H1 (cell line): Measurements from ENCODE around the gene KIAA0319L. TPM values are rescaled to one million over a fixed set of nuclear protein-coding genes. Genes with fewer than 3 reads are reported as not detected.

Experiments used
- CTCF ChIA-PET: fragments of 300-600 bp; sonication (Branson Sonifier 250); formaldehyde crosslinking; loops from one replicate; lab custom pipeline; 2021; ENCODE audit not compliant: partially characterized antibody; lab: Charles Lee
- POLR2A ChIA-PET: fragments of 300-600 bp; sonication (Branson Sonifier 250); formaldehyde crosslinking; loops from one replicate; lab custom pipeline; 2021; ENCODE audit warnings: inconsistent platforms; ENCODE audit not compliant: partially characterized antibody; lab: Charles Lee
- DNase-seq, 2 experiments: peaks; one replicate each; pipeline versions ENCODE4 v3.0.0 to v3.0.0-alpha.2; 2010 to 2022; ENCODE audit warnings: low spot score in 2 of 2, low read depth in 1 of 2, mixed read lengths in 1 of 2
- FAIRE-seq: peaks from 2 replicates; lab custom pipeline; 2011; peaks lifted over from hg19 to GRCh38; lab: Jason Lieb, UNC
- H2AFZ ChIP-seq: 2 replicates; pipeline ENCODE4 v1.8.1; 2012; ENCODE audit warnings: low read length, inconsistent platforms
- H2AK5ac ChIP-seq: 2 replicates; pipeline ENCODE4 v1.6.1; 2013; ENCODE audit warnings: low read depth, low read length
- H2BK120ac ChIP-seq: replicated peaks from 2 replicates; pipeline ENCODE3; 2013; ENCODE audit warnings: low read depth, low read length, inconsistent platforms
- H2BK12ac ChIP-seq: 2 replicates; pipeline ENCODE4 v1.6.1; 2013; ENCODE audit warnings: low read depth, low read length
- H2BK15ac ChIP-seq: 2 replicates; pipeline ENCODE4 v1.6.1; 2013; ENCODE audit warnings: low read length
- H2BK20ac ChIP-seq: 2 replicates; pipeline ENCODE4 v1.6.1; 2013; ENCODE audit warnings: low read length
- H2BK5ac ChIP-seq: 2 replicates; pipeline ENCODE4 v1.6.1; 2013; ENCODE audit warnings: low read depth, low read length
- H3K14ac ChIP-seq: 2 replicates; pipeline ENCODE4 v1.6.1; 2013; ENCODE audit warnings: inconsistent platforms; ENCODE audit not compliant: insufficient read length
- H3K18ac ChIP-seq: 2 replicates; pipeline ENCODE4 v1.6.1; 2013; ENCODE audit warnings: low read length; ENCODE audit errors: extremely low read depth
- H3K23ac ChIP-seq: 2 replicates; pipeline ENCODE4 v1.6.1; 2013; ENCODE audit warnings: inconsistent platforms; ENCODE audit not compliant: insufficient read length
- H3K23me2 ChIP-seq: 2 replicates; pipeline ENCODE4 v1.6.1; 2013; ENCODE audit warnings: low read depth, low read length
- H3K27ac ChIP-seq: 2 replicates; pipeline ENCODE4 v1.6.1; 2011; ENCODE audit warnings: low read depth, low read length, inconsistent platforms
- H3K27me3 ChIP-seq, 4 experiments: replicated peaks in 1 of 4; 1 replicate in 1 of 4; 2 replicates in 3 of 4; pipeline versions ENCODE4 v1.6.1 to v1.8.1; 2011 to 2013; ENCODE audit warnings: low read length in 3 of 4, mild to moderate bottlenecking in 3 of 4, inconsistent platforms in 2 of 4, mixed read lengths in 2 of 4, moderate library complexity in 1 of 4; ENCODE audit not compliant: control insufficient read depth in 3 of 4, insufficient read depth in 3 of 4; ENCODE audit errors: extremely low read depth in 1 of 4
- H3K36me3 ChIP-seq, 4 experiments: 2 replicates each; pipeline versions ENCODE4 v1.6.1 to v1.8.1; 2011 to 2013; ENCODE audit warnings: mild to moderate bottlenecking in 4 of 4, low read length in 3 of 4, moderate library complexity in 2 of 4, control low read depth in 1 of 4, inconsistent platforms in 1 of 4; ENCODE audit not compliant: insufficient read depth in 4 of 4, control insufficient read depth in 2 of 4
- H3K4ac ChIP-seq: replicated peaks from 2 replicates; pipeline ENCODE3; 2013; ENCODE audit warnings: low read length, low read depth, mixed read lengths, inconsistent platforms; ENCODE audit not compliant: insufficient read length
- H3K4me1 ChIP-seq, 4 experiments: replicated peaks in 1 of 4; 1 replicate in 1 of 4; 2 replicates in 3 of 4; pipeline versions ENCODE4 v1.6.1 to v1.8.1; 2011 to 2013; ENCODE audit warnings: low read length in 3 of 4, inconsistent platforms in 2 of 4, mixed read lengths in 1 of 4; ENCODE audit not compliant: insufficient read depth in 4 of 4, control insufficient read depth in 3 of 4
- H3K4me2 ChIP-seq, 2 experiments: 2 replicates each; pipeline versions ENCODE4 v1.6.1 to v1.8.1; 2011 to 2013; ENCODE audit warnings: low read depth in 2 of 2, low read length in 2 of 2, control low read depth in 1 of 2, inconsistent platforms in 1 of 2, mild to moderate bottlenecking in 1 of 2; ENCODE audit not compliant: insufficient read depth in 1 of 2
- H3K4me3 ChIP-seq, 4 experiments: fragments of 200-600, 300-600 bp in 1 of 4; sonication (generic), shearing (Covaris generic), sonication (Bioruptor Twin) in 1 of 4; 2 replicates each; pipeline versions ENCODE4 v1.5.1 to v1.8.1; 2011 to 2016; ENCODE audit warnings: low read length in 4 of 4, low read depth in 3 of 4, control low read depth in 2 of 4, inconsistent platforms in 2 of 4, mild to moderate bottlenecking in 2 of 4, mixed read lengths in 1 of 4, moderate library complexity in 1 of 4; ENCODE audit not compliant: insufficient read depth in 2 of 4; ENCODE audit errors: extremely low read depth in 1 of 4
- H3K56ac ChIP-seq: replicated peaks from 2 replicates; pipeline ENCODE3; 2013; ENCODE audit warnings: low read depth, mild to moderate bottlenecking, mixed read lengths, low read length, inconsistent platforms; ENCODE audit not compliant: insufficient read length
- H3K79me1 ChIP-seq: 2 replicates; pipeline ENCODE4 v1.6.1; 2013; ENCODE audit warnings: low read depth, low read length, control low read depth
- H3K79me2 ChIP-seq, 2 experiments: 2 replicates each; pipeline versions ENCODE4 v1.6.1 to v1.8.1; 2012 to 2013; ENCODE audit warnings: low read length in 2 of 2, mild to moderate bottlenecking in 2 of 2, inconsistent platforms in 1 of 2; ENCODE audit not compliant: insufficient read depth in 2 of 2, control insufficient read depth in 1 of 2
- H3K9ac ChIP-seq, 4 experiments: replicated peaks in 1 of 4; 1 replicate in 1 of 4; 2 replicates in 3 of 4; pipeline versions ENCODE4 v1.6.1 to v1.8.1; 2011 to 2013; ENCODE audit warnings: low read depth in 3 of 4, low read length in 3 of 4, control low read depth in 2 of 4, mild to moderate bottlenecking in 2 of 4, moderate library complexity in 2 of 4, inconsistent platforms in 1 of 4; ENCODE audit errors: extremely low read depth in 1 of 4
- H3K9me3 ChIP-seq, 2 experiments: 2 replicates each; pipeline versions ENCODE4 v1.6.1 to v1.8.1; 2012 to 2013; ENCODE audit warnings: mild to moderate bottlenecking in 2 of 2, moderate library complexity in 2 of 2, control low read depth in 1 of 2, inconsistent platforms in 1 of 2, low read depth in 1 of 2, low read length in 1 of 2, mixed read lengths in 1 of 2; ENCODE audit not compliant: insufficient read depth in 2 of 2
- H4K20me1 ChIP-seq, 2 experiments: replicated peaks in 1 of 2; 2 replicates each; pipeline versions ENCODE3 to v1.8.1; 2011 to 2013; ENCODE audit warnings: inconsistent platforms in 2 of 2, low read length in 2 of 2, mild to moderate bottlenecking in 1 of 2; ENCODE audit not compliant: insufficient read depth in 2 of 2, control insufficient read depth in 1 of 2
- H4K5ac ChIP-seq: 2 replicates; pipeline ENCODE4 v1.6.1; 2013; ENCODE audit warnings: low read length, low read depth, mixed read lengths, inconsistent platforms; ENCODE audit not compliant: insufficient read length
- H4K8ac ChIP-seq: 2 replicates; pipeline ENCODE4 v1.8.0; 2013; ENCODE audit warnings: mild to moderate bottlenecking, moderate library complexity, low read length, inconsistent platforms; ENCODE audit not compliant: insufficient read depth; ENCODE audit errors: extremely low read depth
- H4K91ac ChIP-seq: replicated peaks from 2 replicates; pipeline ENCODE3; 2013; ENCODE audit warnings: low read length, mixed read lengths, inconsistent platforms; ENCODE audit not compliant: insufficient read length
- BACH1 ChIP-seq: IDR thresholded peaks from 2 replicates; pipeline ENCODE4 v1.6.1; 2012; ENCODE audit warnings: low read length, improper control_type of control experiment
- JUN ChIP-seq: IDR thresholded peaks from 2 replicates; pipeline ENCODE4 v1.6.1; 2011; ENCODE audit warnings: low read depth, mild to moderate bottlenecking, improper control_type of control experiment, low read length
- NANOG ChIP-seq: IDR thresholded peaks from 2 replicates; pipeline ENCODE4 v1.6.1; 2011; ENCODE audit warnings: low read length, low read depth, mild to moderate bottlenecking, inconsistent platforms; ENCODE audit not compliant: insufficient read depth, poor library complexity, severe bottlenecking
- PHF8 ChIP-seq: fragments of 200-600 bp; sonication (generic); conservative IDR thresholded peaks from 2 replicates; pipeline ENCODE4 v1.7.1; 2012; ENCODE audit warnings: low read depth, mild to moderate bottlenecking, inconsistent platforms, low read length, moderate library complexity
- SUZ12 ChIP-seq: fragments of 200-600 bp; sonication (generic); IDR thresholded peaks from 2 replicates; pipeline ENCODE4 v1.6.1; 2012; ENCODE audit warnings: mild to moderate bottlenecking, inconsistent platforms, low read length, moderate library complexity, mixed read lengths
- WGBS, 2 experiments: shearing (Covaris generic) in 1 of 2; methylation state at CpG; one replicate each; pipeline versions ENCODE4 v1.1.6 to v1.1.7; 2013 to 2015; ENCODE audit warnings: low lambda C conversion rate in 2 of 2, mixed read lengths in 2 of 2, inconsistent platforms in 1 of 2, low coverage in 1 of 2, missing lambda C conversion rate in 1 of 2; ENCODE audit not compliant: insufficient replicate concordance in 2 of 2, insufficient coverage in 1 of 2, insufficient read length in 1 of 2; ENCODE audit errors: extremely low coverage in 1 of 2, missing lambda C conversion rate in 1 of 2; 5-methylcytosine and 5-hydroxymethylcytosine counted together
- polyA plus RNA-seq, 7 experiments: library from polyadenylated mRNA; depleted of rRNA in 3 of 7; stranded (reverse) in 5 of 7; unstranded in 2 of 7; fragments of >200 nt in 5 of 7; fragments of 200-250 nt in 2 of 7; gene quantifications; 1 replicate in 5 of 7; 2 replicates in 1 of 7; 4 replicates in 1 of 7; pipeline versions ENCODE4 v1.2.1 to v1.2.3, GENCODE V29; 2011 to 2013; ENCODE audit warnings: missing spikeins in 2 of 7, mixed read lengths in 2 of 7
- total RNA-seq: library from RNA; stranded (reverse); fragmentation: NEBNext Ultra II Directional; extraction: Animal tissue kit (Norgen Biotek cat#: 25700); gene quantifications from 2 replicates; pipeline ENCODE4 v1.2.1, GENCODE V29; 2021
- TF ChIP-seq, protein P1 (sequence below): IDR thresholded peaks from 2 replicates; pipeline ENCODE4 v1.6.1; 2011; ENCODE audit warnings: low read length, improper control_type of control experiment

The KIAA0319L gene
- total and polyA plus RNA-seq, 2 of the 8 experiments (the other 6 are each of a cell fraction or from before 2014, with no cell fraction given): 40.1 to 55.7 TPM

DNA sequence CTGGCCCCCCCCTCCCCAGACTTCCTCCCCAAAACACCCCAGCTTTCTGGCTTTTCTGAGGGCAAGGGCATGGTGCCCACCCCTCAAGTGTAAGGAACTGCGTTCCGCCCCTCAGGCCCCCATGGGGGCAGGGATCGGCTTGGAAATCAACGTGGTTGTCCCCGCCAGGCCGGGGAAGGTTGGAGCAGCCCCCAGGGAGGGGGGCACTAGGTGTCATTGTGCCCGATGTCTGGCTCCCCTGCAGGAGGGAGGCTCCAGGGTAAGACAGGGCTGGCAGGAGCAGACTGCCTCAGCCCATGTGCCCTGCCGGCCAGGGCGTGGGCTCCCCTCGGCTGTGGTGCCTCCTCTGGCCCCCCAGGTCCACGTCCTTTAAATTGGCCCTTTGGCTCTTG lies 8.5 kb upstream of the KIAA0319L start:
- Histone ChIP-seq H4K8ac (no peak overlapping the region), H3K23ac (no peak overlapping the region), H3K23me2 (peaks cover 2% of the 10 kb centered on the region; the same call in 1 of the 2 replicates), H2AK5ac (no peak overlapping the region), H3K9me3 (no peaks in the 10 kb centered on the region), H3K27ac (no peak overlapping the region), H3K56ac (no peak overlapping the region), H2BK12ac (no peak overlapping the region), H3K9ac (no peak overlapping the region), H3K27me3 (peaks cover 0 to 15% (median 7%) of the 10 kb centered on the region in 4 experiments; a peak in 6 of 7 replicates), H2BK5ac (no peak overlapping the region), H3K4me1 (0 out of 7 replicates have a peak, but pooled peaks cover 0 to 2% (median 0%) of the 10 kb centered on the region in 4 experiments), H3K36me3 (peaks cover 11 to 21% (median 17%) of the 10 kb centered on the region in 4 experiments; a peak in 6 of 8 replicates), H3K79me1 (peaks cover 3% of the 10 kb centered on the region), H3K4me2 (no peak overlapping the region), H4K20me1 (peaks cover 2 to 22% of the 10 kb centered on the region in 2 experiments), H2BK15ac (no peak overlapping the region), H4K5ac (no peak overlapping the region), H3K18ac (no peak overlapping the region), H2BK120ac (no peak overlapping the region), H3K4me3 (no peak overlapping the region), H3K79me2 (no peaks in the 10 kb centered on the region), H3K14ac (no peak overlapping the region), H3K4ac (no peak overlapping the region), H4K91ac (no peak overlapping the region), H2BK20ac (no peak overlapping the region), H2AFZ (no peak overlapping the region)
- no peak for DNase-seq
- TF ChIP-seq NANOG (no peak), PHF8 (no peak), SUZ12 (no peak), JUN (no peak), BACH1 (no peak)
- TF ChIP-seq, protein P1, sequence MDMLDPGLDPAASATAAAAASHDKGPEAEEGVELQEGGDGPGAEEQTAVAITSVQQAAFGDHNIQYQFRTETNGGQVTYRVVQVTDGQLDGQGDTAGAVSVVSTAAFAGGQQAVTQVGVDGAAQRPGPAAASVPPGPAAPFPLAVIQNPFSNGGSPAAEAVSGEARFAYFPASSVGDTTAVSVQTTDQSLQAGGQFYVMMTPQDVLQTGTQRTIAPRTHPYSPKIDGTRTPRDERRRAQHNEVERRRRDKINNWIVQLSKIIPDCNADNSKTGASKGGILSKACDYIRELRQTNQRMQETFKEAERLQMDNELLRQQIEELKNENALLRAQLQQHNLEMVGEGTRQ: no peak
- ChIA-PET POLR2A (interaction anchor here (1.2 to 3.2 kb wide), 4 partner anchors 8 to 204 kb away, joined by 3 to 8 read pairs (median 7); partner anchors contain the start of genes CLSPN and TFAP2E), CTCF (interaction anchor here (1.1 to 5.8 kb wide), 14 partner anchors 9 to 339 kb away, joined by 3 to 91 read pairs (median 5); partner anchors contain the start of genes C1orf216 and CLSPN)
- FAIRE-seq: no peak
- WGBS, 2 experiments: 89% methylated on average over 11 of the region's 11 CpGs; no CpG with 5 or more reads in 1 of the 2 experiments
